Measurements from ENCODE around the gene MAP3K5.

DNA sequence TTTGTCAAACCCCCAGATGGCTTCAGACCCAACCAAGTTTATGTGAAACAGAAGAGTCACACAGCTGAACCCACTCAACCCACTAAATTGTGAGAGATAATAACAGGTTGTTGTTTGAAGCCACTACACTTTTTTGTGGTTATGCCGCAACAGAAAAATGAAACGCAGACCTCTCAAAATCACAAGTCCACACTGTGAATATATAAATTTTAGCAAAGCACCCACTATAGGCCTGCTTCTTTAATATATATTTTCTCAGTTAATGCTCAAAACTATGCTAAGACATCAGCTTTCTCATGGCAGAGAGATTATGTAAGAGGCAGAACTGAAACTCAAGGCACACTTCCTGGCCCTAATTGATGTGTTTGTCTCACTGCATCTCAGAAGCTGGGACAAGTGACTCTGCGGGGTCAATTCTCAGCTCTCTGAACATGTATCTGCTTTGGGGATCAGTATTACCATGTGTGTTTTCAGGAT is 27.7 kb downstream of the MAP3K5 start:
- TF ChIP-seq, protein P1, sequence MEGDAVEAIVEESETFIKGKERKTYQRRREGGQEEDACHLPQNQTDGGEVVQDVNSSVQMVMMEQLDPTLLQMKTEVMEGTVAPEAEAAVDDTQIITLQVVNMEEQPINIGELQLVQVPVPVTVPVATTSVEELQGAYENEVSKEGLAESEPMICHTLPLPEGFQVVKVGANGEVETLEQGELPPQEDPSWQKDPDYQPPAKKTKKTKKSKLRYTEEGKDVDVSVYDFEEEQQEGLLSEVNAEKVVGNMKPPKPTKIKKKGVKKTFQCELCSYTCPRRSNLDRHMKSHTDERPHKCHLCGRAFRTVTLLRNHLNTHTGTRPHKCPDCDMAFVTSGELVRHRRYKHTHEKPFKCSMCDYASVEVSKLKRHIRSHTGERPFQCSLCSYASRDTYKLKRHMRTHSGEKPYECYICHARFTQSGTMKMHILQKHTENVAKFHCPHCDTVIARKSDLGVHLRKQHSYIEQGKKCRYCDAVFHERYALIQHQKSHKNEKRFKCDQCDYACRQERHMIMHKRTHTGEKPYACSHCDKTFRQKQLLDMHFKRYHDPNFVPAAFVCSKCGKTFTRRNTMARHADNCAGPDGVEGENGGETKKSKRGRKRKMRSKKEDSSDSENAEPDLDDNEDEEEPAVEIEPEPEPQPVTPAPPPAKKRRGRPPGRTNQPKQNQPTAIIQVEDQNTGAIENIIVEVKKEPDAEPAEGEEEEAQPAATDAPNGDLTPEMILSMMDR (IDR thresholded peaks at IDR 0.05), result no peak
- TF ChIP-seq POLR2A (IDR thresholded peaks at IDR 0.05), result no peak
- no peak for TF ChIP-seq POLR2AphosphoS5 (IDR thresholded peaks at IDR 0.05; ENCODE audit: insufficient read depth in 1 of 2, low read depth in 1 of 2)

Data from vagina (tissue), 2 donors.